HG03521 (cell line): ENCODE data around the gene MEGF11.

Experiments used
- ATAC-seq: cut with Tn5 transposase; IDR thresholded peaks from one replicate; pipeline ENCODE4 v1.9.1; 2021; ENCODE audit warnings: mild to moderate bottlenecking, moderate library complexity; ENCODE audit not compliant: unreplicated experiment

MEGF11 gene

GRCh38 chr15:66151809-66152208 lies 101.7 kb downstream of the MEGF11 start:
- no peak for ATAC-seq

DNA sequence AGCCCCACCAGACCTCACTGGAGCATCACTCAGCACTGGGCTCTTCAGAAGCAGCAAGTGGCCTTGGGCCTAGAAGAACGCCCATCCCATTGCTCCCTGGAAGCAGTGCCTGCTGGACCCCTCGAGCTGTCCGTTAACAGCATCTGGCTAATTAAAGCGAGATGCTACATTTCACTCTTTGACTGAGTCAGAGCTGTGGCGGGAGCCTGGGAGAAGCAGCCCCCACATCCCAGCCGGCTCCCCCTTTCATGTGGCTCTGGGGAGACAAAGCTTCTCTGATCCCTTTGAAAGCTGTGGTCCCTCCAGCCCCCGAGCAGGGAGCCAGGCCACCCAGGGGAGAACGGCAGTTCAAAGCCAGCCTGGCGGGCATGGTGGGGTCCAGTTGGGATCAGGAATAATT lies 103.7 kb downstream of the MEGF11 start:
- no peak for ATAC-seq

- ATAC-seq = no peak
Observed at GRCh38 chr15:66148187-66148586, 105.4 kb downstream of the MEGF11 start.

DNA sequence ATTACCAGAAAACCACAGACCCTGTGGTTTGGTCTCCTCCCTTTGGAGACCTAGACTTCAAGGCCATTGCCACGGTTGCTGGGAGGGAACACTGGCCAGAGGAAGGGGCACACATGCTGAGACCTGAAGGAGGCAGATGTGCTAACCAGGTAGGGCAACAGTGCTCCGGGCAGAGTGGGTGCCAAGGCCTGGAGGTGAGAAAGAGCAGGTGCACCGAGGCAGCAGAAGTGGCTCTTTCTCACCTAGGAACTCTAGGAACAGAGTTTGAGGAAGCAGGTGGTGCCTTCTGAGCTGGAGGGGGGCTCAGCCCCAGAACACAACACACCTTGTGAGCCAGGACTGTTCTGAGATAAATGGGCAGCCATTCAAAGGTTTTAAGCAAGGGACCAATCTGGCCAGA lies 106.1 kb downstream of the MEGF11 start:
- no peak for ATAC-seq

GRCh38 chr15:66145726-66146182 lies 107.8 kb downstream of the MEGF11 start:
- ATAC-seq = no peak

DNA sequence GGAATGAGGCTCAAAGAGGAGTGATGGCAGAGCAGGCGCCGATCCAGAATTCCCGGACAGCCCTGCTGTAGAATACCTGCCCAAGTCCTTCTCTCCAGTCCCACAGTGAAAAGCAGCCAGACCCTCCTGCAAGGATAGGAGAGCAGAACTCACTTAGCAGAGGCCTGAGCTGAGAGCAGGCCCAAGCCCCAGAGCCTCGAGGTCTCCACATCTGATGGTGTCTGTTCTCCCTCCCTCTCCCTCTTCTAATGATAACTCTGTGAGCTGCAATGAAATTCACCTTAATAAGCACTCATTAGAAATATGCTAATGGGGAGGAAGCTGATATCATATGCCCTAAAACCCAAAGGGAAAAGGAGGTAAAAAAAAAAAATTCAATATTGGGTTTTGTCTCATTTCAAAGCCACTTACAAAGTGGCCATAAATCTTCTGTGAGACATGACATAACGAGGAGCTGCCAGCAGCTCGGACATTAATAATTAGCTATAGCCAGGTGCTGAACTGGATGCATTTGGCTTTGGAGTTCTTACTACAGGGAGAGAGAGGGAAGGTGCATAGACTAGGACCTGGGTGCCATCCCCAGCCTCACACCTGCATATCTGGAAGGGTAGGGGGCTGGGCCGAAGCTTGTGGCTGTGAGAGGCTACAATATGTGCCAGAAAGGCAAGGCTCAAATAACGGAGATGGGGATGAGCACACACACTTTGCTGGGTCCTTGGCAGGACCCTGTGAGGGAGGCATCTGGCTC lies 108.4 kb downstream of the MEGF11 start:
- ATAC-seq = no peak

DNA sequence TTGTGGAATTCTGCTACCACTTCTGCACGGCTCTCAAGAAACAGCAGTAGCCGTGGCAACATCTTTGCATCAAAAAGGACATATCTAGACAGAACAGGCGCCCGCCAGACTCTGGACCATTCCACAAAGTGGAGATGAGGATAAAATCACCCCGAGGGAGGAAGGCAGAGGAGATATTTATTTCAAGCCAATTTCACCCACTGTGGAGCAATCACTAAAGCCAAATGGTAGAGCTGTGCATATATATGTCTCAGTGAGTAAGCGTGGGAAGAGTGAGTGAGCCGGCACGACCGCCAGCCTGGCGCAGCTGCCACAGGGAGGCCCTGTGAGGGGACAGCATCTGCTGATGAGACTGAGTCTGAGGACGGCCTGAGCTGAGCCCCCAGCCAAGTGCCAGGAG lies 111.3 kb downstream of the MEGF11 start:
- ATAC-seq = no peak

DNA sequence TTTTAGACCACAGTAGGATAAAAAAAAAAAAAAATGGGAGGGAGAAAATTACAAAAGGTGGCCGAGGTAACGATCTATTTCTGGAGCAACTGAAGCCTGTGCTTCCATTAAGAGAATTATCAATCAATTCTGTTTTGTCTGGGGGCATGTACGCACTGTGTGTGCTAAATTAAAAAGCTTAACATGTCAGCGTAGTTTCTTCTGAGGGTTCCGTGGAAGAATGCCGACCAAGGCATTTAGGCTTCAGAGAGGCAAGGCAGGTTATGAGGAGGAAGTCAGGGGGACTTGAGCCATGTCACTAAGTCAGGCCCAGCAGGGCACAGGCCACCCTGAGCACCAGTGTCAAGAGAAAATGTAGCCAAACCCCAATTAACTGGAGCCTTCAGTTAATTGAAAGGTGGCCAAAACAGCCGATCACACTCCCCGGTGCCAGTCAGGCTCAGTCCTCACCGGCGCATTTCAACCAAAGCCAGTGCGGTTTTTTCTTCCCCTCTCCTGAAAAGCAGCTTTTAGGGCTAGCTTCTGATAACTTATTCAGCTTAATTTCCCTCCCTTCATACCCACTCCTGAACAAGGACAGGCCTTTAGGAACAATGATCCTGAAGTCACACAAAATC lies 113.9 kb downstream of the MEGF11 start:
- no peak for ATAC-seq

- ATAC-seq = no peak
Observed at GRCh38 chr15:66138892-66139590, 114.5 kb downstream of the MEGF11 start.

DNA sequence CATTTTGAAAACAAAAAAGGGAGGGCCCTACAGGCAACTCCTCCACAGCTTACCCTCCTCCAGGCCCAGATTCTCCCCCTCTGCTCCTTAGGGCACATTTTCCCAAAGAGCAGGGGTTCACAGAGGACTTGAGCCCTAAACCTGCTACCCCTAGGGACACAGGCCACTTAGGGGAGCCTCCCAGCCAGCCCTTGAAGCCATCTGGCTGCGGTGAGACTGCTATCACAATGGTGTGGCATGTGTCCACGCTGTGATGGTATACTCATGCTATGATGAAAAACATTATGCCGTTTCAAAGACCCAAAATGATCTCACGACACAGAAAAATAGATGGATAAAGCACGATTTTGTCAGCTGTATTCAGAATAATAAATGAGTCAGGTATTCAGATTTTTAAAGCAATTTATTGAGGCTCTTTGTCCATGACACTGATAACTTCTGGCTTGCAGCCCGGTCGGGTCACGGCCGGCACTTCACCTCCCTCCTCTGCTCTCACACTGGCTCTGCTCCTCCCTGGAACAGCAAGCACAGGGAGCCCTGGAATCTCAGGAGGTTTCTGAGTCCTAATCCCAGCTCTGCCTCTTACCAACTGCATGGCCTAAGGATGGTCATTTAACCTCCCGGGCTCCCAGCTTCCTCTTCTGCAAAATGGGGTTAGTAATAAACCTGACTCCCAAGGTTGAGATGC lies 115.3 kb downstream of the MEGF11 start:
- ATAC-seq = no peak

GRCh38 chr15:66136948-66137347 lies 116.6 kb downstream of the MEGF11 start:
- ATAC-seq = no peak

DNA sequence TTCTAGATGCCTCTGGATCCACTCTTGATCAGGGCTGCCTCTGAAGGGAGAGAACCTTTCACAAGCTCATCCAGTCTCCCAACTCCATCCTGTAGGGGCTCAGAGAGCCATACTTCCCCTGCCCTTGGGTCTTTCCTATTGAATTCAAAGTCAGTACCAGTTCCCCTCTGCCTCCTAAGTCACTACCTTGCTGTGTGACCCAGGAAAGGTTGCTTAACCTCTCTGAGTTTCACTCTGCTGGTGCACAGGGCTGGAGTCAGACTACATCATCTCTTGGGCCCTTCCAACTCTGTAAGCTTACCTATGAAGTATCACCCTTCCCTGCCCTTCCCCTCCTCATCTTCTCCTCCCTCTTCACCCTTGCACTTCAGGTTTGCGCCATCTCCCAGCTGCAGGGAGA lies 117.9 kb downstream of the MEGF11 start:
- no peak for ATAC-seq

DNA sequence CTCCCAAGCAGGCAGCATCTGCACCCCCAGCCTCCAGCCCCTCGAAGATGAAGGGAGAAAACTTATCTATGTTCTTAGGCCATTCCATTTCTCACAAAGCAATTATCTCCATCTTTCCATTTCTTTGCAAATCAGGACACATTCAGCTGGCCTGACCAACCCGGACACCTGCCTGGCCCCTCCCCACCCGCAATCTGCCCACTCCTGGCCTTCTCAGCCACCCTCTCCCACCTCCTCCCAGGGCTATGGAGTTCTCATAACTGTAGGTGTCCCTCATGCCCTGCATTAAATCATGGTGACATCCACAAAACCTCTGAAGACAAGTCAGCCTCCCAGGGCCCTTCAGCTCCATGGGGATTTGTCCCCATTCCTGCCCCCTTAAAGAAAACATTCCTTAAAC lies 119.3 kb downstream of the MEGF11 start:
- no peak for ATAC-seq

- ATAC-seq = no peak
Observed at GRCh38 chr15:66133247-66133885, 120.2 kb downstream of the MEGF11 start.

DNA sequence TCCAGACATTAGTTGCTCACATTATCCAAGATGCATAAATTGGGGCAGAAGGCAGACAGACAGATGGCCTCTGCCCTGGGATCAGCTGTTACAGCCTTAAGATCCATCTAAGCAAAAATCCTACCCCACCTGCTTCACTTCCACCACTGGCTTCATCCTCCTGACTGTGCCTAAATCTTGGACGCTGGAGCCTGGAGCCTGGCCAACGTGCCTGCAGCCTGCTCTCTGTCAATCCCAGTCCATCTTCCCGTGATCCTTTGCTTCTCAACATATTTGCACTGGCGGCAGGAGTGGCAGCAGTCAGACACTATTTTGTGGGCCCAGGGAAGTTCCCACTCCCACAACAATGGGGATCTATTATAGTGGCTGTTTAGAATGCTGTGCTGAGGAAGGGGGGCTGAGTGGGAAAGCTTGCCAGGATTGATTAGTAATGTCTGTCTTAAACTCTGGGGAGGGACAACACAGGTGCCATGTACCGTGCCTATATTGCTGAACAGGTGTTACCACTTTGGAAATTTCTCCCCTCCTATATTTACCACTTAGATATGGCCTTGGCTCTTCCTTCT lies 121.2 kb downstream of the MEGF11 start:
- no peak for ATAC-seq

DNA sequence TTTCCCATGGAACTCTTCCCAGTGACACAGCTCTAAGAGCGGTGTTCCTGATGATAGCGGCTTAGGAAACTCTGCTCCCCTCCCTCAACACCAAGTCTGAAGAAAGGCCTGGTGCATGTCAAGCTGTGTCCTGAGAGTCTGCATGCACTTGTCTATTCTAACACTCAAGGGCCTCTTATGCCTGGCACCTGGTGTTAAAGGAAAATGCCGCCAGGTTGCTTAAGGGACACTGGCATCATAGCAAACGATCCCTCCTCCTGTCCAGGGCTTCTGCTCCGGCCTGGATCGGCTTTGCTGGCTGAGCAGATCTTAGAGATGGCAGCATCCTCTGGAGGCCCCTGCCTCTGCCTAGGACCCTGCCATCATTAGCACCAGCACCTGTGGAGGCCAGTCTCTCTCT lies 121.7 kb downstream of the MEGF11 start:
- no peak for ATAC-seq

GRCh38 chr15:66131200-66131599 lies 122.3 kb downstream of the MEGF11 start:
- no peak for ATAC-seq

- no peak for ATAC-seq
Observed at GRCh38 chr15:66130496-66131034, 123.0 kb downstream of the MEGF11 start.

- no peak for ATAC-seq
Observed at GRCh38 chr15:66129586-66129985, 124.0 kb downstream of the MEGF11 start.

GRCh38 chr15:66128116-66128680 lies 125.4 kb downstream of the MEGF11 start:
- ATAC-seq = no peak
